ENCODE results near the gene SLC2A8. TPM values are rescaled to one million over a fixed set of nuclear protein-coding genes. Genes with fewer than 3 reads are reported as not detected.

Gene SLC2A8
- polyA plus RNA-seq, 3 donors, result 6.6 to 8.7 (median 6.6) TPM

GRCh38 chr9:127446713-127447415 lies 49.9 kb downstream of the SLC2A8 start:
- Mint-ChIP-seq H3K27me3 (ENCODE audit: low read depth in 3 of 3) (peaks cover 0 to 1% (median 0%) of the 10 kb centered on the region in 3 donors), H3K9me3 (peaks cover 0 to 15% (median 8%) of the 10 kb centered on the region in 7 donors), H3K4me3 (no peak overlapping the region), H3K36me3 (peaks cover 66 to 78% of the 10 kb centered on the region in 2 donors), H3K4me1 (peaks cover 31% of the 10 kb centered on the region), H3K27ac (peak overlapping the region in 5 of 7 donors; percentile 27 to 85 (median 59))
- Histone ChIP-seq H3K27me3 (ENCODE audit: control insufficient read depth in 2 of 2, insufficient read depth in 2 of 2, low read length in 2 of 2) (no peaks in the 10 kb centered on the region), H2AFZ (ENCODE audit: insufficient read depth, low read depth, low read length, poor library complexity, severe bottlenecking) (no peak overlapping the region), H4K20me1 (ENCODE audit: insufficient read depth, low read length) (peaks cover 50% of the 10 kb centered on the region), H3K4me2 (replicated peaks; ENCODE audit: extremely low read depth, low read length, poor library complexity, severe bottlenecking) (no peak overlapping the region), H3K36me3 (replicated peaks in 1 of 2; ENCODE audit: control insufficient read depth in 1 of 2, insufficient read depth in 2 of 2, low read length in 2 of 2) (peaks cover 64 to 75% of the 10 kb centered on the region in 2 donors), H3K9ac (ENCODE audit: insufficient read depth, low read length, poor library complexity, severe bottlenecking) (no peak overlapping the region), H3K4me3 (replicated peaks in 1 of 3; ENCODE audit: low read depth in 2 of 3, low read length in 3 of 3) (no peak overlapping the region), H3K79me2 (ENCODE audit: insufficient read depth, low read length) (peaks cover 43% of the 10 kb centered on the region), H3K4me1 (ENCODE audit: control insufficient read depth in 1 of 2, insufficient read depth in 2 of 2, low read length in 2 of 2) (peaks cover 22 to 27% of the 10 kb centered on the region in 2 donors), H3K9me3 (replicated peaks in 1 of 2; ENCODE audit: control insufficient read depth in 1 of 2, insufficient read depth in 1 of 2, low read length in 2 of 2) (peaks cover 0 to 8% of the 10 kb centered on the region in 2 donors), H3K27ac (ENCODE audit: low read depth in 1 of 2, low read length in 2 of 2) (peak overlapping the region; percentile 4 to 42)
- no peak for DNase-seq
- intact Hi-C loops (cut with micrococcal nuclease), result no loop called here
- TF ChIP-seq, protein P1, sequence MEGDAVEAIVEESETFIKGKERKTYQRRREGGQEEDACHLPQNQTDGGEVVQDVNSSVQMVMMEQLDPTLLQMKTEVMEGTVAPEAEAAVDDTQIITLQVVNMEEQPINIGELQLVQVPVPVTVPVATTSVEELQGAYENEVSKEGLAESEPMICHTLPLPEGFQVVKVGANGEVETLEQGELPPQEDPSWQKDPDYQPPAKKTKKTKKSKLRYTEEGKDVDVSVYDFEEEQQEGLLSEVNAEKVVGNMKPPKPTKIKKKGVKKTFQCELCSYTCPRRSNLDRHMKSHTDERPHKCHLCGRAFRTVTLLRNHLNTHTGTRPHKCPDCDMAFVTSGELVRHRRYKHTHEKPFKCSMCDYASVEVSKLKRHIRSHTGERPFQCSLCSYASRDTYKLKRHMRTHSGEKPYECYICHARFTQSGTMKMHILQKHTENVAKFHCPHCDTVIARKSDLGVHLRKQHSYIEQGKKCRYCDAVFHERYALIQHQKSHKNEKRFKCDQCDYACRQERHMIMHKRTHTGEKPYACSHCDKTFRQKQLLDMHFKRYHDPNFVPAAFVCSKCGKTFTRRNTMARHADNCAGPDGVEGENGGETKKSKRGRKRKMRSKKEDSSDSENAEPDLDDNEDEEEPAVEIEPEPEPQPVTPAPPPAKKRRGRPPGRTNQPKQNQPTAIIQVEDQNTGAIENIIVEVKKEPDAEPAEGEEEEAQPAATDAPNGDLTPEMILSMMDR (IDR thresholded peaks at IDR 0.05), result no peak
- WGBS (ENCODE audit: insufficient coverage), result 94% methylated on average over 4 of the region's 7 CpGs

GRCh38 chr9:127447416-127448111 lies 50.6 kb downstream of the SLC2A8 start:
- Mint-ChIP-seq H3K4me3 (no peak overlapping the region), H3K27ac (peak overlapping the region; percentile 46 to 85 (median 66))

More at GRCh38 chr9:127447416-127448111, 50.6 kb downstream of the SLC2A8 start:
- Histone ChIP-seq H3K79me2 (ENCODE audit: insufficient read depth, low read length) (peaks cover 49% of the 10 kb centered on the region), H3K9ac (ENCODE audit: insufficient read depth, low read length, poor library complexity, severe bottlenecking) (no peak overlapping the region), H3K36me3 (replicated peaks in 1 of 2; ENCODE audit: control insufficient read depth in 1 of 2, insufficient read depth in 2 of 2, low read length in 2 of 2) (peaks cover 61 to 70% of the 10 kb centered on the region in 2 donors), H3K9me3 (replicated peaks in 1 of 2; ENCODE audit: control insufficient read depth in 1 of 2, insufficient read depth in 1 of 2, low read length in 2 of 2) (peaks cover 0 to 8% of the 10 kb centered on the region in 2 donors), H4K20me1 (ENCODE audit: insufficient read depth, low read length) (peaks cover 50% of the 10 kb centered on the region), H3K27ac (ENCODE audit: low read depth in 1 of 2, low read length in 2 of 2) (peak overlapping the region in 1 of 2 donors; percentile 46), H3K27me3 (ENCODE audit: control insufficient read depth in 2 of 2, insufficient read depth in 2 of 2, low read length in 2 of 2) (no peaks in the 10 kb centered on the region), H3K4me3 (replicated peaks in 1 of 3; ENCODE audit: low read depth in 2 of 3, low read length in 3 of 3) (no peak overlapping the region), H3K4me1 (ENCODE audit: control insufficient read depth in 1 of 2, insufficient read depth in 2 of 2, low read length in 2 of 2) (peaks cover 29 to 34% of the 10 kb centered on the region in 2 donors), H2AFZ (ENCODE audit: insufficient read depth, low read depth, low read length, poor library complexity, severe bottlenecking) (no peak overlapping the region), H3K4me2 (replicated peaks; ENCODE audit: extremely low read depth, low read length, poor library complexity, severe bottlenecking) (no peak overlapping the region)
- peaks cover 0 to 1% (median 0%) of the 10 kb centered on the region in 3 donors for H3K27me3 Mint-ChIP-seq (ENCODE audit: low read depth in 3 of 3)
- WGBS (ENCODE audit: insufficient coverage), result 91% methylated on average over 2 of the region's 7 CpGs
- intact Hi-C loops (cut with micrococcal nuclease), result no loop called here
- peaks cover 0 to 15% (median 8%) of the 10 kb centered on the region in 7 donors for H3K9me3 Mint-ChIP-seq
- H3K4me1 Mint-ChIP-seq, result peaks cover 36% of the 10 kb centered on the region
- peak in 1 of 3 donors; percentile 51 for DNase-seq
- peaks cover 62 to 71% of the 10 kb centered on the region in 2 donors for H3K36me3 Mint-ChIP-seq
- TF ChIP-seq, protein P1 (IDR thresholded peaks at IDR 0.05), result no peak

Data from CD14-positive monocyte (primary cell).